ENCODE results near the gene CASZ1. TPM values are rescaled to one million over a fixed set of nuclear protein-coding genes. Genes with fewer than 3 reads are reported as not detected.

CASZ1 gene
- total and polyA plus RNA-seq, 2 donors (not counting 3 experiments of a cell fraction or from before 2014, with no cell fraction given): 1.5 to 5.2 TPM

GRCh38 chr1:10779201-10779600 is 17.2 kb downstream of the CASZ1 start:
- TF ChIP-seq FOS (IDR thresholded peaks at IDR 0.05; ENCODE audit: borderline replicate concordance, insufficient read depth, low read length) (no peak), EZH2 (IDR thresholded peaks at IDR 0.05; ENCODE audit: borderline replicate concordance, low read depth, low read length, severe bottlenecking) (no peak), MAX (IDR thresholded peaks at IDR 0.05; ENCODE audit: insufficient read depth, insufficient read length) (no peak), GATA2 (IDR thresholded peaks at IDR 0.05; ENCODE audit: insufficient read depth, insufficient read length, low read depth, low read length) (no peak), POLR2AphosphoS5 (IDR thresholded peaks at IDR 0.05; ENCODE audit: insufficient read depth, low read depth, low read length) (no peak), POLR2A (IDR thresholded peaks at IDR 0.05; ENCODE audit: low read depth, low read length) (no peak), JUN (IDR thresholded peaks at IDR 0.05; ENCODE audit: borderline replicate concordance, insufficient read depth, insufficient read length, low read depth) (no peak), MYC (IDR thresholded peaks at IDR 0.05; ENCODE audit: low read depth, low read length) (no peak), CTCF (IDR thresholded peaks at IDR 0.05; ENCODE audit: extremely low read depth in 1 of 2, insufficient read depth in 1 of 2, low read depth in 1 of 2, low read length in 2 of 2) (no peak)
- H4K20me1 ChIP-seq (replicated peaks; ENCODE audit: control insufficient read depth, extremely low read depth, insufficient read depth, low read length): no peaks in the 10 kb centered on the region
- H3K4me2 ChIP-seq (ENCODE audit: insufficient read depth, low read length): no peak overlapping the region
- no peaks in the 10 kb centered on the region for H3K27me3 ChIP-seq (ENCODE audit: control insufficient read depth in 2 of 2, insufficient read depth in 2 of 2, low read length in 2 of 2)
- H2AFZ ChIP-seq (ENCODE audit: low read depth, low read length): no peak overlapping the region
- no peaks in the 10 kb centered on the region for H3K36me3 ChIP-seq (ENCODE audit: control insufficient read depth in 2 of 2, extremely low read depth in 1 of 2, insufficient read depth in 2 of 2, low read length in 2 of 2)
- no peaks in the 10 kb centered on the region for H3K9me1 ChIP-seq (replicated peaks; ENCODE audit: control insufficient read depth, extremely low read depth, insufficient read depth, low read length)
- BruUV-seq (replicated peaks): no TSS peak
- no peaks in the 10 kb centered on the region for H3K79me2 ChIP-seq (ENCODE audit: control insufficient read depth, insufficient read depth, low read length)
- no peak overlapping the region for H3K4me3 ChIP-seq (replicated peaks in 1 of 3; ENCODE audit: insufficient read depth in 1 of 3, low read depth in 1 of 3, low read length in 3 of 3)
- H3K9ac ChIP-seq (replicated peaks; ENCODE audit: extremely low read depth, insufficient read depth, low read length): no peak overlapping the region
- ChIA-PET CTCF (no interaction called here), POLR2A (no interaction called here)
- no peaks in the 10 kb centered on the region for H3K4me1 ChIP-seq (ENCODE audit: control insufficient read depth, extremely low read depth, insufficient read depth, low read length)
- DNase-seq (ENCODE audit: low read depth, low spot score) (no peak), FAIRE-seq (no peak)
- intact Hi-C loops (cut with micrococcal nuclease) (no loop called here), dilution Hi-C loops (cut with MboI; ENCODE audit: extremely low pct_ligation_motif_present, low sequenced_read_pairs) (no loop called here)
- no peaks in the 10 kb centered on the region for H3K9me3 ChIP-seq (replicated peaks; ENCODE audit: control insufficient read depth, insufficient read depth, low read length)
- H3K27ac ChIP-seq (ENCODE audit: insufficient read depth, low read depth, low read length): no peak overlapping the region
